NK-92 (cell line): Measurements from ENCODE around the gene CDH13.

ENCODE experiments used
- DNase-seq: peaks from one replicate; lab custom pipeline; 2025; ENCODE audit not compliant: unreplicated experiment; lab: John Stamatoyannopoulos, UW

The CDH13 gene

DNA sequence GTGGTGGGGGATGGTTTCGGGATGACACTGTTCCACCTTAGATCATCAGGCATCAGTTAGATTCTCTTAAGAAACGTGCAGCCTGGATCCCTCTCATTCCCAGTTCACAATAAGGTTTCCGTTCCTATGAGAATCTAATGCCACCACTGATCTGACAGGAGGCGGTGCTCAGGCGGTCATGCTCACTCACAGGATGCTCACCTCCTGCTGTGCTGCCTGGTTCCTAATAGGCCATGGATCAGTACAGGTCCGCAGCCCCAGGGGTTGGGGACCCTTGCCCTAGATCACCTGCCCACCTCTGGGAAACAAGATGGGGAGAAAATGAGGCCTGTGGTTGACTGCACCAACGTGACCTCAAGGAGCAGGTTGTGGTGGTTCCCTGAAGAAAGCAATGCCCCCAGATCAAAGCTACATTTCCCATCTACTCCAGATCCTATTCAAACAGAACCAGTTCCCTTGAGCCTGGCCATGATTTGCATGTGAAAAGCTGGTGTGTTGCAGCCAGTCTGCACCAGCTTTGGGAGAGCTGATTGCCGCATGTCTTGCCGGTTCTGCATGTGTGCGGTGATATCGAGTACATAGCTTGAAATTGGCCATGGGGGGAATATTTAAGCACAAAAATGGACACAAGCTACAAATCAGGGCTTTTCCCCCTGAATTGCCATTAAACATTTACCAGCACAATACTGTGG is 997.8 kb downstream of the CDH13 start:
- no peak for DNase-seq

DNA sequence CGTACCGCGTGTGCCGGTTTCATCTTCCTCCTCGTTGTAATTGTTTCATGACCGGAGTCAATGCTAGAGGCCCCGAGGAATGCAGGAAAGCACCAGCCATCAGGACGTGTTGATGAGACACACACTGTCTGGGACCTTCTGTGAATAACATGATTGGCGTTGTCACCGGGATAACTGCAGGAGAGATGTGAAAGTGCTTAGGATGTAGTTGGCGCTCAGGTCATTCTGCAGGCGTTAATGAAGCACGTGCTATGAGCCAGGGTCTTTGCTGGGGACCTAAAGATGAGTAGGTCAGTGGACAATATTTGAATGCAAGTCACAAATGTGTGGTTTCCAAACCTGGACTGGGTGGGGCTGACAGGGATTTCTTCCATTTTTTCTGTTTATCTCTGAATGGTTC is 999.4 kb downstream of the CDH13 start:
- no peak for DNase-seq

DNA sequence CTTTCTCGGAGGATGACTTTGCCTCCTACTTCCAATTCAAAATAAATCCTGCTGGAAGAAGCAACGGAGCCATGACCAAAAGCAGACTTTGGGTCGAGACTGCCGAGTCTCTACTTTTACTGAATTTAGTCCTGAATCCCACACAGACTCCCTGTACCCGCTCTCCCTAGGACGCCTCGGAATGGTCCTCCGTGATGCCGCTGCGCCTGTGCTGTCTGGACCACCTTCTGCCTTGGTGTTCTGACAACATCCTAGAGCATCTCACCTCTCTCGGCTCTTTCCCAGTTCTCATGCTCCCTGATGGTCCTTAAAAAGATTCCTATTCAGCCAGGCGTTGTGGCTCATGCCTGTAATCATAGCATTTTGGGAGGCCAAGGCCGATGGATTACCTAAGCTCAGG is 999.9 kb downstream of the CDH13 start:
- DNase-seq: no peak

DNA sequence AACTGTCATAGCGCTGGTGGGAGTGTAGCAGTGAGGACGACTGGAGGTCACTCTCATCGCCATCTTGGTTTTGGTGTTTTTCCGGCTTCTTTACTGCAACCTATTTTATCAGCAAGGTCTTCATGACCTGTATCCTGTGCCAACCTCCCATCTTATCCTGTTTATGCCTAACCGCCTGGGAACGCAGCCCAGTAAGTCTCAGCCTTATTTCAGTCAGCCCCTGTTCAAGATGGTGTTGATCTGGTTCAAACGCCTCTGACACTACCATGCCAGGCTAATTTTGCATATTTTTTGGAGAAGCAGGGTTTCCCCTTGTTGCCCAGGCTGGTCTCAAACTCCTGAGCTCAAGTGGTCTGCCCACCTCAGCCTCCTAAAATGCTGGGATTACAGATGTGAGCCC is 1001.2 kb downstream of the CDH13 start:
- no peak for DNase-seq

DNA sequence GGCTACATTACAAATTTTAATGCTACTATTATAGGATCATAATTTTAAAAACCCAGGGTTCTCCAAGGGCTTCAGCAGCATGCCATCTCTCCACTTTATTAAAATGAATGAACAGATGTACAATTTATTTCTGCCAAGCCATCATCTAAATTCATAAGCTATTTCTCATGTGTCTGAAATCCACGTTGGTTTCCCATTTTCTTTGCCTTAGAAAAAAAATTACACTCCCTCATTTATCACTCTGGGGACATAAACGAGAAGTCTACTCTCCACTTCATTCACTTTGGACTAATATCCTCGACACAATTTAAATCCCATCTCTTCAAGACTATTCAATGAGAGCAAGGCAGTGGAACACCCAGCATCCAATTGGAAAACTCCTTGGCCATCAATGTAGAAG is 1002.7 kb downstream of the CDH13 start:
- DNase-seq: no peak

DNA sequence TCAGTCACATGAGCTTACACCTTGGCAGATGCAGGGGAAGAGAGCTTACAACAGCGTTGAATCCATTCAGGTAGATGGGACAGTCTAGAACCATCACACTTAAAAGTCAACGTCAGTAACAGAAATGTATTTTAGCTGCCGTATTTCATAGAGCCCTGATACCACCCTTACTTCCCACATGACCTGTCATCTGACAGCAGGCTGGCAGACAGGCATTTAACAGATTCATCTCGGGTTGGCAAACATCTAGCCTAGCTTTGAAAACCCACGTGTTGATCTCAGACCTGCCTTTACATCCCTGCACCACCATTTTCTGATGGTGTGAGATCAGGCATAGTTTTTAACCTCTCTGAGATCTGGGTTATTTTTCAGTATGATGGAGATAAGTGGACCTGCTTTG is 1003.1 kb downstream of the CDH13 start:
- no peak for DNase-seq

DNA sequence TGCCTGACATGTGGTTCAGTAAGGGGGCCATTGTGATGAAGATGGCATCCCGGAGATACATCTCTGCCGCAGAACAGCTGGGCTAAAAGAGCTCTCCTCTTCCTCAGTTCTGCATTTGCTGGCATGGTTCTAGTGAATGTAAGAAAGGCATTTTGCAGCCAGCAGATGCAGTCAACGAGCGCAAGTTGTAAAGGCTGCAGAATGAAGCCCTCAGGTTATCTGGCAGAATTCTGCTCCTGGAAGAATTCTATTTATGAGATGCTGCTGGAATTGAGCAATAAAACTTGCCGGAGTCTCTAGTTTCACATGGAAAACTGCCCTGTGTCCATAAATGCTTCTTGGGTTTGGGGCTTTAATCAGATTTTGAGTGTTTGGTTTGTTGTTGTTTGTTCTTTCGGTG is 1004.2 kb downstream of the CDH13 start:
- DNase-seq: no peak

DNA sequence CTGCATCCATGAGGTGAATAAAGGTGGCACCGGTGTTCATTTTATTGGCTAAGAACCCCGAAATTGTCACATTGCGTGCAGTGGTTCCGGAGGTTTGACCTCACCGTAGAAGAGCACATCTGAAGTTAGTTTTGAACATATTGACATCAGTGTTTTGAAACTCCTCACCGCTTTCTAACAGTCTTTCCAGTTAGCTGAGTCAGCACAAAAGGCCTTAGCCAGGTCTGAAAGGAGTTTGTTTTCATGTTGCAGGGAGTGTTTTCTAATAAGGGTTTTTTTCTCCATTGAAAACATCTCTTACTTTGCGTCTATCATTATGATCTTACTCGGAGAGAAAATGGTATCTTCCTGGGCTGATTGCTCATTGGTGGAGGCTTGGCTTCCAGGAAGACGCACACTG is 1006.5 kb downstream of the CDH13 start:
- DNase-seq: no peak

DNA sequence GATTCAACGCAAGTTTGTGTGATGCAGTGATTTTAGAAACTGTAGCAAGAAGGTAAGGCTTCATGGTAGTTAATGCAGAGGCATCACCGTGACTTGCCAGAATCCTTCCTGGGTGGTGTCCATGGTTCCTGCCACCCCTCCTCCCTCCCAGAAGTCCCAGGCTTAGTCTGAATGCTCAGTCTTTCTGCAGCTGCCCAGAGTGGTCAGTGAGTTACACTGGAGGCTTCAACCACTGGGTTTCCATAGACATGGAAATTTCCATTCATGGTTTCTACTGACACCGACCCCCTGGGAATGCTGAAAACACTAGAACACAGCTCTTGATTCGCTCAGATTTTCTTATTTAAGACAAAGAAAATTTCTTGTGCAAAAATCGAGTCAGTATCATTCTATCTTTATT is 1021.6 kb downstream of the CDH13 start:
- no peak for DNase-seq

DNA sequence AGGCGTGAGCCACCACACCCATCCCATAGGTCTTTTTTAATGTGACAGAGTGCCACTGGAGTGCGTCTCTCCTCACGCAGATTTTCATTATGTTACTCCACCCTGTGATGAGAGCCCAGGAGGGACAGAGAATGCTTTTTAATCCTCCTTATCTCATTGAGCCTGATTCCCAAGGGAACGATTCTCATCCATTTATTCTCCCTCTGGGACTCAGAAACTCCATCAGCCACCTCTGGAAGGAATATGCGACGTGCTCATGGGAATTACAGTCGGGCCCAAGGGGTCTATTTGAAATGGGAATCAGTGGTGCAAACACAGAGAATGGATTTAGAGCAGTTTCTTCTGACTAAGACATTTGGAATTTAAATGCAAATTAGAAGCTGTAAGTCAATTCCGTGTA is 1025.1 kb downstream of the CDH13 start:
- DNase-seq: no peak

DNA sequence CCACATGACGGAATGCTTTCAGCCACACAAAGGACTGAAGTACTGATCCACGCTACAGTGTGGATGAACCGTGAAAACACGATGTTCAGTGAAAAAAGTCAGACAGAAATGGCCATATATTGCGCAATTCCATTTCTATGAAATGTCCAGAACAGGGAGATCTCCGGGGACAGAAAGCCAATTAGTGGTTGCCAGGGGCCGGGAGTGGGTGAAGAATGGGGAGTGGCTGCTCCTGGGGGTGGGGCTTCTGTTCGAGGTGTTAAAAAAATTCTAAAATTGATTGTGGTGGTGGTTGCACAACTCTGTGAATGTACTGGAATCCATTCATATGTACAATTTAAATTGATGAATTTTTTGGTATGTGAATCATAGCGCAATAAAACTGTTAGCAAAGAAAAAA is 1026.2 kb downstream of the CDH13 start:
- DNase-seq: no peak

DNA sequence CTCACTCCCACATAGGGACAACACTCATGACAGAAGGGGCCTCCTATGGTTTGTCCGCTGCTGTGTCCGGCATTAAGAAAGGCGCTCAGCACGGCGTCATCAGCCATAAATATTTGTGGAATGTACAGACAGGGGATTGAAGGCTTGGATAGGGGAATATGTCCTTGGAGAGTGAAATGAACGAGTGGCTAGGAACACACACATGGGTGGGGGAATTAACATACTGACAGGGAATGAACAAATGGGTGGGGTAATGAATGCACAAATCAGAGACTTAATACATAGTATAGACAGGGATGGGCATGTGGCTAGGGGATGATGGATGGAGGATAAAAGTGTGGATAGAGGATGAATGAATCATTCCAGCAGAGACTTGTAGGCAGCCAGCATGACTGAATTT is 1027.0 kb downstream of the CDH13 start:
- no peak for DNase-seq

DNA sequence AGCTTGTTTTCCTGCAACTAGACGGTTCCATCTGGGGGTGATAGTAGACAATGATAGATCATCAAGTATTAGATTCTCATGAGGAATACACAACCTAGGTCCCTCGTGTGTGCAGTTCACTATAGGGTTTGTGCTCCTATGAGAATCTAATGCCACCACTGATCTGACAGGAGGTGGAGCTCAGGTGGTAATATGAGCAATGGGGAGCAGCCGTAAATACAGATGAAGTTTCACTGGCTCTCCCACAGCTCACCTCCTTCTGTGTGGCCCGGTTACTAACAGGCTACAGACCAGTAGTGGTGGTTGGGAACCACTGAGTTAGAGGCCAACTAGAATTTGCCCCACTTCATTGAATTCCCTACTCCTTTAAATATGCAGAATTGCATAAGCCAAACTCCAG is 1033.5 kb downstream of the CDH13 start:
- DNase-seq: no peak

DNA sequence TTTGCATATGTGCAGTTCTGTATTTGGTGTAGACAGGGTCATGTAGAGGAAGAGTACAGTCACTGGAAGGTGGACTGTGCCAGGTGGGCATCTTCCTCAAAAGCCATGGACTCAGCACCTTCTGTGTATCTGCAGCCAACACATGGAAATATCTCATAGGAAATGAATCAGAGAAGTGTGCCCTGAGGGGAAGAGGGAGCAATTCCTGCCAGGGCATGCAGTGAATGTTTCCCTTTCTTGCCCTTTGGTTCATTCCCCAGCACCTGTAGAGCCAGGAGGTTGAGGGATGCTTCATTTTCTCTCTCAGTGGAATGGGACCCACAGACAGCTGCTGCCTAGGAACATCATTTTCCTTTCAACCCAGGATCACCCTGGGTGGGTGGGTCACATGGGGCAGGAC is 1034.9 kb downstream of the CDH13 start:
- no peak for DNase-seq

DNA sequence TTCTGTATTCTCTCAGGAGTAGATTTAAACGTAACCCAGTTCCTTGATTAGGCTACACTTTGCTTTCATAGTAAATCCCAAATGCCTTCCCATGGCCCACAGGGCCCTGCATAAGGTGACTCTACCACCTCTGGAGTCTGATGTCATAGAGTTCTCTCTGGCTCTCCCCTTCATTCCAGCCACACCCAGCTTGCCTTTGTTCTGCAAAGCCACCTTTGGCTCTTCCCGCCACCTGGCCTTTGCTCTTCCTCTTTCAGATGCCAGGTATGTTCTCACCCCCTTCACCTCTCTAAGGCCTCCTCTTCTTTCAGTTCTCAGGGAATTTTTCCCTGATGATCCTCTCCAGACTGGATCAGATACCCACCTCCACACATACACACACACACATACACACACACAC is 1039.7 kb downstream of the CDH13 start:
- no peak for DNase-seq

DNA sequence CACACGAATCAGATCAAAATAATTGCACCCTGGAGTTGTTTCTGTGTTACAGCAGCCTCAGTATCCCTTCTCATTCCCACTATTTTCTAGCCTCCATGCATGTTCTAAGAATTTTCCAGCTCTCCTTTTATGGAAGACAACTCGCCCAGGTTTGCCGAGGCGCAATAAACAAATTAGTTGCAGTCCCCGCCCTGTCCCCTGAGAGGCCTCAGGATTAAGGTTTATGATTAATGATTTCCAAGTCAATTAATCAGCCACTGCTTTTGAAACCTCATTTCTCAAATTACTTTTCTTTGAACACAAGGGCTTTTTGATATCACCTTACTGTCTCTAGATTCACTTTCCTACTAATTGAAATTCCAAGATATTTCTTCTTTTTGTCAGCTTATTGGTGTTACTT is 1042.7 kb downstream of the CDH13 start:
- DNase-seq: no peak

DNA sequence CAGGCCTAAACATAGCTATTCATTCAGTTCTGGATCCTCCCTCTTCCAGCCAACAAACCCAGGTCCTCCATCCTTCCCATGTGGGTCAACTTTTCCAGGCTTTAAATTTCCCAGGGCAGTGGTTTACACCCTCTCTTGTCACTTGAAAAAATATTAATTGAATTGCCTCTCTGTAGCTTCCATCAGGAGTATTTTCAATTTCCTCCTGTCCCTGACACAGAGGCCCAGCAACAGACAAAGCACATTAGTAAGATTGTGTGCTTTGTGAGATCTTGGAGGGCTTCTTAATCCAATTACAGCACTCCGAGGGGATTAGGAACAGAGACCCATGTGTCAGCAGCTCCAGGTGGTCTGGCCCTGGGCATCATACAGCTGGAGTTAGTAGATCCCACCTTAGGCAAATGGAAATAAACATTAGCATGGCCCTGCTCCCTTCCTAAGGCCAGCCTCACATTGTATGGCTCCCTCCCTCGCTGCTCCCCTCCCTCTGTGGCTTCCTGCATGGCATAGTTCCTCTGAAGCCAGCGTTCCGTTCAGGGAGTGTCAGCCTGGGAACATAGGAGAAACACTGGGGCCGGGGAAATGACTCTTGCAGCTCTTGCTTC is 1048.3 kb downstream of the CDH13 start:
- DNase-seq: no peak

DNA sequence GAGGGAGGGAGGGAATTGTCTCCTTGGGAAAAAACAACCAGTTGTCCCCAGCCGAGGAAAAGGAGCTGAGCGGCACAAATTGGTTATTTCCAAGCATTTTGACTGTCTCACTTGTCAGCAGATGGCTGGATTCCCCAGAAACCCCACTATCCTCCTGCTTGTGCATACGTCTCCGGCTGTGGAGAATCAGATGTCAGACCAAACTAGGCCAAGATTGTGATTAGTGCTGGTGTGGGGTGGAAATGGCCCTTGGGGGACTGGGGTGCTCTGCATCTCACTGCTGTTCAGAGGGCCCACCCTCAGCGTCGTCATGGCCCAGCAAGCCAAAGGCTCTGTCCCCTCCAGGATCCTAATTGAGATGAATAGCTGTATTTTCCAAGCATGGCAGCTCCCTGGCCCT is 1049.3 kb downstream of the CDH13 start:
- no peak for DNase-seq

DNA sequence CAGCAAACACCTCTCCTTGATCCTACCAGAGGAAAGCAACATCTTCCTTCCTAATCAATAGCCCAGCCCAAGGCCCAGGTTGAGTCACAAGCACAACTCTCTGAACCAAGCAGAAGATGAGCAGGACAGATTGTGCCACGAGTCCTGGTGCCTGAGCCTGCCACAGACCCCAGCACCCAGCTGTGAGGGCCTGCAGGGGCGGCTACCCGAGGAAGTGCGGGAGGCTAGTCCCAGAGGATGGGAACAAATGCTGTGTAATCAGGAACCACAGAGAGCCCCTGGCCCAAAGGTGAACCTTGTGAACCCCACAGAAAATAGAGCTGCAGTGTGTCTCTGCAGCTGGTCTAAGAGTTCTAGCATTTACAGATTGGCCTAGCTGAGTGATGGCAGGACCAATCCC is 1054.2 kb downstream of the CDH13 start:
- DNase-seq: no peak

DNA sequence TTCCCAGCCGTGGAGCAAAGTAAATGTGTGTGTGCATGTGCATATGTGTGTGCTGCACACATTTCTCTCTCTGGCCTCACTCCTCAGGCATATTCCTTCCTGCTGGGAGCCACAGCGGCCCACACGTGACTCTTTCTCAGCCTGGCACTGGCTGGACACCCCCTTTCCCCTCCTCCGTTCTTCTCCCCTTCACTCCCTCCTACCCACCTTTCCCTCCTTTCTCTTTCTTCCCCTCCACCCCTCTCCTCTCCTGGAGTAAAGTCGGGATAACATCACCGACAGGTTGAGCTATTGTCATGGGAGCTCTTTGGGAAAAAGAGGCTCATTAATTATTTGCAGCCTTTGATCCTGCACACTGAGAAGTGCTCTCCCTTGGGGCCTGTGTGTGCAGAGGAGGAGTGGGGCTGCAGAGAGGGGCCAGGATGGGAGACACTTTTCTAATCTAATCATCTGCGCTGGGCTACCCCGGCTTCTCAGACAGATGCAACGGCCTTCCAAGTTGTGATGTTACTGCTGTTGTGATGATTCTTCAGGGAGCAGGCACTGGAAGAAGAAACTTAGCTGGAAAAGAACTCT is 1054.7 kb downstream of the CDH13 start:
- no peak for DNase-seq

DNA sequence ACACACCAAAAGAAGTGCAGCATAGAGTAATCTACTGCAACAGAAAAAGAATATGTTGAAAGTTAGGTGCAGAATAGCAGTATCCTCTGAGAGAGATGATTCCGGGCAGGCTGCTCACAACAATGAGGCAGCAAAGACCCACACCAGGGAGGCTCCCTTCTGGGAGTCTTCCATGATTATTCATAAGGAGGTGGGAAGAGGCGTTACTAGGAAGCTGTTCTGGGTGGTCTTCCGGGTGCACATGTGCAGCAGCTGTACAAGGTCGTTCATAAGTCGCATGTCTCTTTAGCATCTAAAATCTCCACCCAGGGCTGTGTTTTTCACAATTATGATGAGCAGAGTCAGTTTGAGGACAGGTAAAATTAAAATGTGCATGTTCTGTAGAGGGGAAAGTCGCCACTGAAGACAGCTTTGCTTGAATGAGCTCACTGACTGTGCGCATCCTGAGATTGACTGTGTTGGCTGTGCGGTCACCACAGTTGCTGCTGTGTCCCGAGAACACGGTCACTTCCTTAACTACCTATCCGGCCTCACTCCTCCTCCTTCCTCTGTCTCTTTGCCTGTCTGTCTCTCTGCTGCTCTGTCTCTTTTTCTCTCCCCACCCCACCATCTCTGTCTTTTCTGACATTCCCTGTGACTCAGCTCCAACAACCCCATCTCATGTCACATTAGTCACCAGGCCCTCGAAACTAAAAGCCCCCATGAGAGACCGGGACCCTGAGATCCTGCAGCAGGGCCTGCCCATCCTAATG is 1055.5 kb downstream of the CDH13 start:
- DNase-seq: no peak

DNA sequence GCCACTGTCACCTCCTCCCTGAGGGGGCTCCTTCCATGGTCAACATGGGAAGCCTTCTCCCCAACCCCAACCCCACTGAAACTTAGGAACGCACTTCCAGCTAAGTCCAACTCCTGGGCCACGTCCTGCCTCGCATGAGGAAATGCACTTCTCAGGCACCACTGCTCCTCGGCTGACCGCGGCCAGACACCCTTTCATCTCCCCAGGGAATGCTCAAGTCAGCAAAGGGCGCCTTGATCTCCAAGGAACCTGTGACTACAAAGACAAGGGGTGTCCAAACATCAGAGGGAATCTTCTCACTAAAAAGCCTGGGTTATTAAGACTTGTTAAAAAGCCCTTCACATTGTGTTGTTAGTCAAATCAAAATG is 1056.1 kb downstream of the CDH13 start:
- DNase-seq: no peak
